HepG2 (cell line): ENCODE results near the gene COL18A1. TPM values are rescaled to one million over a fixed set of nuclear protein-coding genes. Genes with fewer than 3 reads are reported as not detected.
A peak's percentile ranks its signal among the peaks of the same experiment; 100 is the strongest.

Source experiments
- AGO2 ChIP-seq: fragments of 200-400 bp; formaldehyde crosslinking; optimal IDR thresholded peaks from 2 replicates; pipeline ENCODE3; 2017; ENCODE audit warnings: mild to moderate bottlenecking, low read depth, low read length, moderate library complexity
- KDM3A ChIP-seq: IDR thresholded peaks from 2 replicates; pipeline ENCODE4 v1.6.1; 2018; ENCODE audit warnings: low read depth, missing compliant biosample characterization
- NKX3-1 ChIP-seq: sonication (generic); formaldehyde crosslinking; IDR thresholded peaks from 2 replicates; pipeline ENCODE4 v1.5.0; 2020; ENCODE audit warnings: missing genetic modification reagents
- NR2F6 ChIP-seq, 2 experiments: IDR thresholded peaks; 2 replicates each; pipeline ENCODE4 v1.6.1; 2016; ENCODE audit warnings: antibody characterized with exemption in 1 of 2, mild to moderate bottlenecking in 1 of 2
- POLR2A ChIP-seq, 2 experiments: IDR thresholded peaks; 2 replicates each; pipeline ENCODE4 v1.6.1; 2011; ENCODE audit warnings: low read depth in 2 of 2, low read length in 2 of 2, mild to moderate bottlenecking in 1 of 2, moderate library complexity in 1 of 2; ENCODE audit not compliant: insufficient read depth in 1 of 2
- POLR2G ChIP-seq: fragments of 200-400 bp; formaldehyde crosslinking; IDR thresholded peaks from 2 replicates; pipeline ENCODE4 v1.6.1; 2018; ENCODE audit warnings: mild to moderate bottlenecking, low read depth, low read length, moderate library complexity
- TEAD2 ChIP-seq: sonication (generic); formaldehyde crosslinking; IDR thresholded peaks from 2 replicates; pipeline ENCODE4 v1.9.0; 2021; ENCODE audit warnings: missing genetic modification reagents
- ZMYM3 ChIP-seq: sonication (generic); formaldehyde crosslinking; IDR thresholded peaks from 2 replicates; pipeline ENCODE4 v1.5.1; 2020; ENCODE audit warnings: mild to moderate bottlenecking, missing genetic modification reagents
- ZNF446 ChIP-seq: sonication (generic); formaldehyde crosslinking; IDR thresholded peaks from 2 replicates; pipeline ENCODE4 v1.5.0; 2020; ENCODE audit warnings: mild to moderate bottlenecking, missing genetic modification reagents
- ZNF510 ChIP-seq: sonication (generic); formaldehyde crosslinking; IDR thresholded peaks from 2 replicates; pipeline ENCODE4 v1.4.0; 2020; ENCODE audit warnings: low read depth, mild to moderate bottlenecking, missing genetic modification reagents
- ZSCAN25 ChIP-seq: sonication (generic); formaldehyde crosslinking; IDR thresholded peaks from 2 replicates; pipeline ENCODE4 v1.8.0; 2022; ENCODE audit warnings: mild to moderate bottlenecking, missing genetic modification reagents
- polyA plus RNA-seq, 8 experiments: library from polyadenylated mRNA; depleted of rRNA in 3 of 8; stranded (reverse) in 7 of 8; unstranded in 1 of 8; fragments of >200 nt; fragmentation: Illumina TruSeq in 4 of 8; extraction: Trizol in 4 of 8; gene quantifications; 2 replicates each; pipeline versions ENCODE4 v1.2.1 to v1.2.3, GENCODE V29; 2011 to 2016; ENCODE audit warnings: low read depth in 4 of 8, missing spikeins in 1 of 8, mixed read lengths in 1 of 8; ENCODE audit not compliant: insufficient read depth in 1 of 8
- total RNA-seq, 5 experiments: library from RNA; depleted of rRNA; stranded (reverse); fragments of >200 nt; fragmentation: Illumina TruSeq; extraction: Trizol; gene quantifications; 2 replicates each; pipeline ENCODE4 v1.2.3, GENCODE V29; 2016; ENCODE audit warnings: low read depth in 1 of 5
- TF ChIP-seq, protein P1 (sequence below), 2 experiments: fragments of 450-650 bp in 1 of 2; sonication (generic) in 1 of 2; formaldehyde crosslinking in 1 of 2; IDR thresholded peaks; 2 replicates each; pipeline versions ENCODE4 v1.6.1 to v1.8.0; 2016 to 2022; ENCODE audit warnings: antibody characterized with exemption in 1 of 2, mild to moderate bottlenecking in 1 of 2, missing genetic modification reagents in 1 of 2

The COL18A1 gene
- total and polyA plus RNA-seq, 2 of the 13 experiments (the other 11 are each of a cell fraction or from before 2014, with no cell fraction given) = 79.0 to 102 TPM

DNA sequence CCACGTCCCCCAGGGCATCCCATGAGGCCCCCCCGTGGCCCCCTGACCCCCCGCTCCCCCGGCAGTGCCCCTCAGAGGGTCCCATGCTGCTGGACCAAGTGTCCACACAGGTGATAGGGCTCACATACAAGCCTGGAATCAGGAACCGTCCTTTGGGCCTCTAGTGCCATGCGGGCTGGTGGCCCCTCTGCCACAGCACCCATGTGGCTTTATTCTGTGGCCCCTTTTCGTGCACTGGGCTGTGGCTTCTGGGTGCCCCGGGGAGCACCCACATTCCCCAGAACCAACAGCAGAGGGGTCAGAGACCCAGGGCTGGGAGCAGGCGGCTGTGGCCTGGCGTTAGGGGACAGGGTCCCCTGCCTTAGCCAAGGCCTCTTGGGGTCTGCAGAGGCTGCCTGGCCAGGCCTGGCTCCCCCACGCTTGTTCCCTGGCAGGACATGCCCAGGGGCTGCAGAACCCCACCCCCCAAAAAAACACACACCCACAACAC, 105.5 kb downstream of the COL18A1 start (continued):
- TF ChIP-seq, protein P1, sequence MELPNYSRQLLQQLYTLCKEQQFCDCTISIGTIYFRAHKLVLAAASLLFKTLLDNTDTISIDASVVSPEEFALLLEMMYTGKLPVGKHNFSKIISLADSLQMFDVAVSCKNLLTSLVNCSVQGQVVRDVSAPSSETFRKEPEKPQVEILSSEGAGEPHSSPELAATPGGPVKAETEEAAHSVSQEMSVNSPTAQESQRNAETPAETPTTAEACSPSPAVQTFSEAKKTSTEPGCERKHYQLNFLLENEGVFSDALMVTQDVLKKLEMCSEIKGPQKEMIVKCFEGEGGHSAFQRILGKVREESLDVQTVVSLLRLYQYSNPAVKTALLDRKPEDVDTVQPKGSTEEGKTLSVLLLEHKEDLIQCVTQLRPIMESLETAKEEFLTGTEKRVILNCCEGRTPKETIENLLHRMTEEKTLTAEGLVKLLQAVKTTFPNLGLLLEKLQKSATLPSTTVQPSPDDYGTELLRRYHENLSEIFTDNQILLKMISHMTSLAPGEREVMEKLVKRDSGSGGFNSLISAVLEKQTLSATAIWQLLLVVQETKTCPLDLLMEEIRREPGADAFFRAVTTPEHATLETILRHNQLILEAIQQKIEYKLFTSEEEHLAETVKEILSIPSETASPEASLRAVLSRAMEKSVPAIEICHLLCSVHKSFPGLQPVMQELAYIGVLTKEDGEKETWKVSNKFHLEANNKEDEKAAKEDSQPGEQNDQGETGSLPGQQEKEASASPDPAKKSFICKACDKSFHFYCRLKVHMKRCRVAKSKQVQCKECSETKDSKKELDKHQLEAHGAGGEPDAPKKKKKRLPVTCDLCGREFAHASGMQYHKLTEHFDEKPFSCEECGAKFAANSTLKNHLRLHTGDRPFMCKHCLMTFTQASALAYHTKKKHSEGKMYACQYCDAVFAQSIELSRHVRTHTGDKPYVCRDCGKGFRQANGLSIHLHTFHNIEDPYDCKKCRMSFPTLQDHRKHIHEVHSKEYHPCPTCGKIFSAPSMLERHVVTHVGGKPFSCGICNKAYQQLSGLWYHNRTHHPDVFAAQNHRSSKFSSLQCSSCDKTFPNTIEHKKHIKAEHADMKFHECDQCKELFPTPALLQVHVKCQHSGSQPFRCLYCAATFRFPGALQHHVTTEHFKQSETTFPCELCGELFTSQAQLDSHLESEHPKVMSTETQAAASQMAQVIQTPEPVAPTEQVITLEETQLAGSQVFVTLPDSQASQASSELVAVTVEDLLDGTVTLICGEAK (IDR thresholded peaks at IDR 0.05) = no peak
- TF ChIP-seq, protein P1 (CRISPR knock-in tag; IDR thresholded peaks at IDR 0.05) = no peak
- 0 out of 4 replicates have a peak, but pooled peaks of 1 of the 2 experiments have one; percentile 26 for TF ChIP-seq POLR2A (IDR thresholded peaks at IDR 0.05; ENCODE audit: insufficient read depth in 1 of 2, low read depth in 2 of 2, low read length in 2 of 2)
- peak; percentile 50 for TF ChIP-seq AGO2
- 0 out of 2 replicates have a peak, but pooled peaks have one; percentile 3 for TF ChIP-seq POLR2G
- TF ChIP-seq ZNF510 (CRISPR knock-in tag) = no peak
- TF ChIP-seq TEAD2 (CRISPR knock-in tag) = no peak
- TF ChIP-seq ZNF446 (CRISPR knock-in tag) = no peak
- no peak for TF ChIP-seq NR2F6 (IDR thresholded peaks at IDR 0.05)
- no peak for TF ChIP-seq NR2F6 (CRISPR knock-in tag; IDR thresholded peaks at IDR 0.05)
- no peak for TF ChIP-seq ZSCAN25 (CRISPR knock-in tag)
- TF ChIP-seq ZMYM3 (CRISPR knock-in tag) = no peak
- TF ChIP-seq NKX3-1 (CRISPR knock-in tag) = no peak
- no peak for TF ChIP-seq KDM3A (CRISPR knock-in tag)
